HepG2 (cell line): ENCODE results near the gene MYO18B.

Source experiments
- EZH2 ChIP-seq: conservative IDR thresholded peaks from 2 replicates; pipeline ENCODE4 v1.6.1; 2012; ENCODE audit warnings: mild to moderate bottlenecking, low read depth, low read length, moderate library complexity
- FOXJ3 ChIP-seq: sonication (generic); formaldehyde crosslinking; IDR thresholded peaks from 2 replicates; pipeline ENCODE4 v1.4.0; 2020; ENCODE audit warnings: missing genetic modification reagents, mild to moderate bottlenecking, borderline replicate concordance
- HDAC1 ChIP-seq: sonication (generic); formaldehyde crosslinking; IDR thresholded peaks from 2 replicates; pipeline ENCODE4 v1.5.1; 2020; ENCODE audit warnings: mild to moderate bottlenecking, missing genetic modification reagents
- HNRNPUL1 ChIP-seq: fragments of 200-400 bp; formaldehyde crosslinking; IDR thresholded peaks from 2 replicates; pipeline ENCODE4 v1.6.1; 2017; ENCODE audit warnings: low read depth, mild to moderate bottlenecking, low read length, moderate library complexity
- POLR2A ChIP-seq, 2 experiments: IDR thresholded peaks; 2 replicates each; pipeline ENCODE4 v1.6.1; 2011; ENCODE audit warnings: low read depth in 2 of 2, low read length in 2 of 2, mild to moderate bottlenecking in 1 of 2, moderate library complexity in 1 of 2; ENCODE audit not compliant: insufficient read depth in 1 of 2
- TCF7 ChIP-seq: sonication (generic); IDR thresholded peaks from 2 replicates; pipeline ENCODE4 v1.6.1; 2016; ENCODE audit warnings: antibody characterized with exemption, low read depth
- ZBTB21 ChIP-seq: sonication (generic); formaldehyde crosslinking; IDR thresholded peaks from 2 replicates; pipeline ENCODE4 v1.4.0; 2020; ENCODE audit warnings: missing genetic modification reagents
- ZBTB49 ChIP-seq: sonication (generic); formaldehyde crosslinking; IDR thresholded peaks from 2 replicates; pipeline ENCODE4 v1.4.0; 2020; ENCODE audit warnings: missing genetic modification reagents, borderline replicate concordance
- ZNF678 ChIP-seq: sonication (generic); formaldehyde crosslinking; IDR thresholded peaks from 2 replicates; pipeline ENCODE4 v1.4.0; 2020; ENCODE audit warnings: mild to moderate bottlenecking, missing genetic modification reagents
- TF ChIP-seq, protein P1 (sequence below): sonication (generic); formaldehyde crosslinking; IDR thresholded peaks from 2 replicates; pipeline ENCODE4 v1.5.1; 2020; ENCODE audit warnings: mild to moderate bottlenecking, missing genetic modification reagents, borderline replicate concordance
- TF ChIP-seq, protein P2 (sequence below), 2 experiments: fragments of 450-650 bp in 1 of 2; sonication (generic) in 1 of 2; formaldehyde crosslinking in 1 of 2; IDR thresholded peaks; 2 replicates each; pipeline versions ENCODE4 v1.6.1 to v1.8.0; 2016 to 2022; ENCODE audit warnings: antibody characterized with exemption in 1 of 2, mild to moderate bottlenecking in 1 of 2, missing genetic modification reagents in 1 of 2
- TF ChIP-seq, protein P3 (sequence below): IDR thresholded peaks from 2 replicates; pipeline ENCODE4 v1.6.1; 2016; ENCODE audit warnings: low read depth, missing genetic modification reagents, missing compliant biosample characterization

GRCh38 chr22:25780673-25781072 lies 38.7 kb downstream of the MYO18B start:
- TF ChIP-seq TCF7 (no peak), ZBTB21 (CRISPR knock-in tag) (no peak), FOXJ3 (CRISPR knock-in tag) (no peak), ZBTB49 (CRISPR knock-in tag) (no peak), HNRNPUL1 (no peak), ZNF678 (CRISPR knock-in tag) (no peak), HDAC1 (CRISPR knock-in tag) (no peak), POLR2A (IDR thresholded peaks at IDR 0.05; ENCODE audit: insufficient read depth in 1 of 2, low read depth in 2 of 2, low read length in 2 of 2) (no peak), EZH2 (no peak)
- TF ChIP-seq, protein P1, sequence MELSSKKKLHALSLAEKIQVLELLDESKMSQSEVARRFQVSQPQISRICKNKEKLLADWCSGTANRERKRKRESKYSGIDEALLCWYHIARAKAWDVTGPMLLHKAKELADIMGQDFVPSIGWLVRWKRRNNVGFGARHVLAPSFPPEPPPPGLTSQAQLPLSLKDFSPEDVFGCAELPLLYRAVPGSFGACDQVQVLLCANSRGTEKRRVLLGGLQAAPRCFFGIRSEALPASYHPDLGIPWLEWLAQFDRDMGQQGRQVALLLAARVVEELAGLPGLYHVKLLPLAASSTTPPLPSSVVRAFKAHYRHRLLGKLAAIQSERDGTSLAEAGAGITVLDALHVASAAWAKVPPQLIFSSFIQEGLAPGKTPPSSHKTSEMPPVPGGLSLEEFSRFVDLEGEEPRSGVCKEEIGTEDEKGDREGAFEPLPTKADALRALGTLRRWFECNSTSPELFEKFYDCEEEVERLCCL (CRISPR knock-in tag), result no peak
- TF ChIP-seq, protein P2, sequence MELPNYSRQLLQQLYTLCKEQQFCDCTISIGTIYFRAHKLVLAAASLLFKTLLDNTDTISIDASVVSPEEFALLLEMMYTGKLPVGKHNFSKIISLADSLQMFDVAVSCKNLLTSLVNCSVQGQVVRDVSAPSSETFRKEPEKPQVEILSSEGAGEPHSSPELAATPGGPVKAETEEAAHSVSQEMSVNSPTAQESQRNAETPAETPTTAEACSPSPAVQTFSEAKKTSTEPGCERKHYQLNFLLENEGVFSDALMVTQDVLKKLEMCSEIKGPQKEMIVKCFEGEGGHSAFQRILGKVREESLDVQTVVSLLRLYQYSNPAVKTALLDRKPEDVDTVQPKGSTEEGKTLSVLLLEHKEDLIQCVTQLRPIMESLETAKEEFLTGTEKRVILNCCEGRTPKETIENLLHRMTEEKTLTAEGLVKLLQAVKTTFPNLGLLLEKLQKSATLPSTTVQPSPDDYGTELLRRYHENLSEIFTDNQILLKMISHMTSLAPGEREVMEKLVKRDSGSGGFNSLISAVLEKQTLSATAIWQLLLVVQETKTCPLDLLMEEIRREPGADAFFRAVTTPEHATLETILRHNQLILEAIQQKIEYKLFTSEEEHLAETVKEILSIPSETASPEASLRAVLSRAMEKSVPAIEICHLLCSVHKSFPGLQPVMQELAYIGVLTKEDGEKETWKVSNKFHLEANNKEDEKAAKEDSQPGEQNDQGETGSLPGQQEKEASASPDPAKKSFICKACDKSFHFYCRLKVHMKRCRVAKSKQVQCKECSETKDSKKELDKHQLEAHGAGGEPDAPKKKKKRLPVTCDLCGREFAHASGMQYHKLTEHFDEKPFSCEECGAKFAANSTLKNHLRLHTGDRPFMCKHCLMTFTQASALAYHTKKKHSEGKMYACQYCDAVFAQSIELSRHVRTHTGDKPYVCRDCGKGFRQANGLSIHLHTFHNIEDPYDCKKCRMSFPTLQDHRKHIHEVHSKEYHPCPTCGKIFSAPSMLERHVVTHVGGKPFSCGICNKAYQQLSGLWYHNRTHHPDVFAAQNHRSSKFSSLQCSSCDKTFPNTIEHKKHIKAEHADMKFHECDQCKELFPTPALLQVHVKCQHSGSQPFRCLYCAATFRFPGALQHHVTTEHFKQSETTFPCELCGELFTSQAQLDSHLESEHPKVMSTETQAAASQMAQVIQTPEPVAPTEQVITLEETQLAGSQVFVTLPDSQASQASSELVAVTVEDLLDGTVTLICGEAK (IDR thresholded peaks at IDR 0.05), result no peak
- TF ChIP-seq, protein P2 (CRISPR knock-in tag; IDR thresholded peaks at IDR 0.05), result no peak
- TF ChIP-seq, protein P3, sequence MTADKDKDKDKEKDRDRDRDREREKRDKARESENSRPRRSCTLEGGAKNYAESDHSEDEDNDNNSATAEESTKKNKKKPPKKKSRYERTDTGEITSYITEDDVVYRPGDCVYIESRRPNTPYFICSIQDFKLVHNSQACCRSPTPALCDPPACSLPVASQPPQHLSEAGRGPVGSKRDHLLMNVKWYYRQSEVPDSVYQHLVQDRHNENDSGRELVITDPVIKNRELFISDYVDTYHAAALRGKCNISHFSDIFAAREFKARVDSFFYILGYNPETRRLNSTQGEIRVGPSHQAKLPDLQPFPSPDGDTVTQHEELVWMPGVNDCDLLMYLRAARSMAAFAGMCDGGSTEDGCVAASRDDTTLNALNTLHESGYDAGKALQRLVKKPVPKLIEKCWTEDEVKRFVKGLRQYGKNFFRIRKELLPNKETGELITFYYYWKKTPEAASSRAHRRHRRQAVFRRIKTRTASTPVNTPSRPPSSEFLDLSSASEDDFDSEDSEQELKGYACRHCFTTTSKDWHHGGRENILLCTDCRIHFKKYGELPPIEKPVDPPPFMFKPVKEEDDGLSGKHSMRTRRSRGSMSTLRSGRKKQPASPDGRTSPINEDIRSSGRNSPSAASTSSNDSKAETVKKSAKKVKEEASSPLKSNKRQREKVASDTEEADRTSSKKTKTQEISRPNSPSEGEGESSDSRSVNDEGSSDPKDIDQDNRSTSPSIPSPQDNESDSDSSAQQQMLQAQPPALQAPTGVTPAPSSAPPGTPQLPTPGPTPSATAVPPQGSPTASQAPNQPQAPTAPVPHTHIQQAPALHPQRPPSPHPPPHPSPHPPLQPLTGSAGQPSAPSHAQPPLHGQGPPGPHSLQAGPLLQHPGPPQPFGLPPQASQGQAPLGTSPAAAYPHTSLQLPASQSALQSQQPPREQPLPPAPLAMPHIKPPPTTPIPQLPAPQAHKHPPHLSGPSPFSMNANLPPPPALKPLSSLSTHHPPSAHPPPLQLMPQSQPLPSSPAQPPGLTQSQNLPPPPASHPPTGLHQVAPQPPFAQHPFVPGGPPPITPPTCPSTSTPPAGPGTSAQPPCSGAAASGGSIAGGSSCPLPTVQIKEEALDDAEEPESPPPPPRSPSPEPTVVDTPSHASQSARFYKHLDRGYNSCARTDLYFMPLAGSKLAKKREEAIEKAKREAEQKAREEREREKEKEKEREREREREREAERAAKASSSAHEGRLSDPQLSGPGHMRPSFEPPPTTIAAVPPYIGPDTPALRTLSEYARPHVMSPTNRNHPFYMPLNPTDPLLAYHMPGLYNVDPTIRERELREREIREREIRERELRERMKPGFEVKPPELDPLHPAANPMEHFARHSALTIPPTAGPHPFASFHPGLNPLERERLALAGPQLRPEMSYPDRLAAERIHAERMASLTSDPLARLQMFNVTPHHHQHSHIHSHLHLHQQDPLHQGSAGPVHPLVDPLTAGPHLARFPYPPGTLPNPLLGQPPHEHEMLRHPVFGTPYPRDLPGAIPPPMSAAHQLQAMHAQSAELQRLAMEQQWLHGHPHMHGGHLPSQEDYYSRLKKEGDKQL (CRISPR knock-in tag), result no peak
